Osteoblast (primary cell): ENCODE results near the gene NUP93. TPM values are rescaled to one million over a fixed set of nuclear protein-coding genes. Genes with fewer than 3 reads are reported as not detected.
A peak's percentile ranks its signal among the peaks of the same experiment; 100 is the strongest.

Experiments
- DNase-seq: peaks from one replicate; pipeline ENCODE4 v3.0.0; 2011; ENCODE audit warnings: low spot score, mixed read lengths; ENCODE audit not compliant: insufficient read length; ENCODE audit errors: missing footprints
- H2AFZ ChIP-seq: 2 replicates; pipeline ENCODE4 v1.6.0; 2011; ENCODE audit warnings: mild to moderate bottlenecking, low read length
- H3K27ac ChIP-seq: 2 replicates; pipeline ENCODE4 v1.5.1; 2011; ENCODE audit warnings: mild to moderate bottlenecking, low read depth, low read length, moderate library complexity
- H3K27me3 ChIP-seq: 2 replicates; pipeline ENCODE4 v1.6.0; 2012; ENCODE audit warnings: mild to moderate bottlenecking, control low read depth, inconsistent platforms, low read length, moderate library complexity; ENCODE audit not compliant: insufficient read depth
- H3K36me3 ChIP-seq: 2 replicates; pipeline ENCODE4 v1.5.1; 2011; ENCODE audit warnings: mild to moderate bottlenecking, low read length, control low read depth, moderate library complexity; ENCODE audit not compliant: insufficient read depth
- H3K4me1 ChIP-seq: 2 replicates; pipeline ENCODE4 v1.5.1; 2011; ENCODE audit warnings: mild to moderate bottlenecking, low read length, control low read depth, moderate library complexity; ENCODE audit not compliant: insufficient read depth
- H3K4me2 ChIP-seq: 2 replicates; pipeline ENCODE4 v1.6.0; 2011; ENCODE audit warnings: mild to moderate bottlenecking, low read length; ENCODE audit not compliant: insufficient read depth
- H3K4me3 ChIP-seq: fragments of 200-600 bp; sonication (generic); 3 replicates; pipeline ENCODE4 v1.5.1; 2012; ENCODE audit warnings: mild to moderate bottlenecking, low read length, inconsistent platforms; ENCODE audit not compliant: insufficient read depth
- H3K79me2 ChIP-seq: 2 replicates; pipeline ENCODE4 v1.6.0; 2012; ENCODE audit warnings: mild to moderate bottlenecking, low read length, control low read depth, inconsistent platforms; ENCODE audit not compliant: insufficient read depth
- H3K9me3 ChIP-seq: 2 replicates; pipeline ENCODE4 v1.5.1; 2011; ENCODE audit warnings: low read depth, low read length, control low read depth
- H4K20me1 ChIP-seq: 2 replicates; pipeline ENCODE4 v1.6.0; 2012; ENCODE audit warnings: mild to moderate bottlenecking, low read length, control low read depth; ENCODE audit not compliant: insufficient read depth
- total RNA-seq: library from RNA; depleted of rRNA; stranded (reverse); fragments of >200 nt; gene quantifications from 2 replicates; pipeline ENCODE4 v1.2.3, GENCODE V29; 2012
- TF ChIP-seq, protein P1 (sequence below): IDR thresholded peaks from 2 replicates; pipeline ENCODE4 v1.5.1; 2011; ENCODE audit warnings: mild to moderate bottlenecking, low read depth, low read length, moderate library complexity; ENCODE audit errors: extremely low read depth

NUP93 gene
- total RNA-seq, 1 donor: 40.5 TPM

DNA sequence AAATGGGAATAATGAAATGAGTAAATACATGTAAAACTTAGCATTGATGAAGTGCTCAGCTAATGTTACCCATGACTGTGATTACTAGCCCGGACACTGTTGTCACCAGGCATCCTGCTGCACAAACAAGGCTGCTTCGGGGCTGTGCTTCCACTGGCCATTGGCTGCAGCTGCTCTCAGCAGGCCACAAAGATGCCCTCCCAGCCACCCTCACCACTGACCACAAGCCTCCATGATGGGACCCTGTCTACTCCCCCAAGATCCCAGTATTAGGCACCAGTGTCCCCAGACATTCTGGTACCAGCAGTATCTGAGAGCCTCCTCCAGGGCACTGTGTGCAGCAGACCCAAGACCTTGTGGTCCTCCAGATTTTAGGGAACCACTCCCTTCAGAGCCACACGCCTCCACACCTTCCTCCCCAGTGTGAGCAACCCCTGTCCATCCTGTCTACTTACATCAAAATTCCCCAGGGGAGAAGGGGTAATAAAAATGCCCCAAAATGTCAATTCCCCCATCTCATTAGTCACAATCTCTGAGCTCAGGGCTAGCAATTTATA, 19.7 kb upstream of the NUP93 start:
- no peak overlapping the region for H2AFZ ChIP-seq

DNA sequence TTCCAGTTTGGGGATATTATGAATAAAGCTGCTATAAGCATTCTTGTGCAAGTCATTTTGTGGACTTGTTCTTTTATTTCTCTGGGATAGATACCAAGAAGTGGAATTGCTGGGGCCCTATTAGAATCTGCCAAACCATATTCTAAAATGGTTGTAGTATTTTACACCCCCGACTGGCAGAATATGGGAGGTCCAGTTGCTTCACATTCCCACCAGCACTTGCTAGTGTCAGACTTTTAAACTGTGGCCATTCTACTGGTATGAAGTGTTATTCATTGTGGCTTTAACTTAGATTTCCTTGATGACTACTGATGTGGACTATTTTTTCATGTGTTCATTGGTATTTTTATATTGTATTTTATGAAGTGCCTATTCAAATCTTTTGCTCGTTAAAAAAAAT, 18.1 kb upstream of the NUP93 start:
- no peak overlapping the region for H3K4me3 ChIP-seq
- no peaks in the 10 kb centered on the region for H4K20me1 ChIP-seq
- no peak overlapping the region for H3K4me2 ChIP-seq
- H3K27ac ChIP-seq: no peak overlapping the region
- no peaks in the 10 kb centered on the region for H3K4me1 ChIP-seq
- H3K79me2 ChIP-seq: no peaks in the 10 kb centered on the region
- DNase-seq: peak; percentile 79
- H2AFZ ChIP-seq: no peak overlapping the region
- peaks cover 5% of the 10 kb centered on the region for H3K27me3 ChIP-seq
- H3K36me3 ChIP-seq: no peaks in the 10 kb centered on the region
- H3K9me3 ChIP-seq: no peaks in the 10 kb centered on the region
- TF ChIP-seq, protein P1, sequence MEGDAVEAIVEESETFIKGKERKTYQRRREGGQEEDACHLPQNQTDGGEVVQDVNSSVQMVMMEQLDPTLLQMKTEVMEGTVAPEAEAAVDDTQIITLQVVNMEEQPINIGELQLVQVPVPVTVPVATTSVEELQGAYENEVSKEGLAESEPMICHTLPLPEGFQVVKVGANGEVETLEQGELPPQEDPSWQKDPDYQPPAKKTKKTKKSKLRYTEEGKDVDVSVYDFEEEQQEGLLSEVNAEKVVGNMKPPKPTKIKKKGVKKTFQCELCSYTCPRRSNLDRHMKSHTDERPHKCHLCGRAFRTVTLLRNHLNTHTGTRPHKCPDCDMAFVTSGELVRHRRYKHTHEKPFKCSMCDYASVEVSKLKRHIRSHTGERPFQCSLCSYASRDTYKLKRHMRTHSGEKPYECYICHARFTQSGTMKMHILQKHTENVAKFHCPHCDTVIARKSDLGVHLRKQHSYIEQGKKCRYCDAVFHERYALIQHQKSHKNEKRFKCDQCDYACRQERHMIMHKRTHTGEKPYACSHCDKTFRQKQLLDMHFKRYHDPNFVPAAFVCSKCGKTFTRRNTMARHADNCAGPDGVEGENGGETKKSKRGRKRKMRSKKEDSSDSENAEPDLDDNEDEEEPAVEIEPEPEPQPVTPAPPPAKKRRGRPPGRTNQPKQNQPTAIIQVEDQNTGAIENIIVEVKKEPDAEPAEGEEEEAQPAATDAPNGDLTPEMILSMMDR: no peak

More for the DNA sequence above, 19.7 kb upstream of the NUP93 start:
- no peaks in the 10 kb centered on the region for H3K9me3 ChIP-seq
- no peak for DNase-seq
- H3K36me3 ChIP-seq: no peaks in the 10 kb centered on the region
- no peak overlapping the region for H3K4me2 ChIP-seq
- H4K20me1 ChIP-seq: no peaks in the 10 kb centered on the region
- TF ChIP-seq, protein P1: no peak
- H3K4me1 ChIP-seq: no peaks in the 10 kb centered on the region
- H3K27me3 ChIP-seq: peaks cover 5% of the 10 kb centered on the region
- H3K4me3 ChIP-seq: no peak overlapping the region
- no peak overlapping the region for H3K27ac ChIP-seq
- H3K79me2 ChIP-seq: no peaks in the 10 kb centered on the region

DNA sequence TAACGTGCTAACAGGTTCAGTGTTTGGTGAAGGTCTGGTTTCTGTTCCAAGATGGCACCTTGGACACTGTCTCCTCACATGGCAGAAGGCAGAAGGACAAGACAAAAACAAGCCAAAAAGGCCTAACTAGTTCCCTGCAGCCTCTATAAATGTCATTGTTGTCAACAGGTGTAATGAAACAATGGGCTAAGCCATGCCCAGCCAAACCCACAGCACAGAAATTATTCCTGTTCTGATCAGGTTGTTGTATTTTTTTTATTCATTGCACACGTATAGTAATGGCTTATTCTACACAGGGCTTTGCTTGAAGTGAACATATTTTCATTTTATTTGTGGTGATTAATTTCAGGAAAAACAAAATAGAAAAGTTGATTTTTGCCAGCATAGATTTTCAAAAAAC, 16.1 kb upstream of the NUP93 start:
- H3K27me3 ChIP-seq: no peaks in the 10 kb centered on the region
- no peaks in the 10 kb centered on the region for H3K36me3 ChIP-seq
- DNase-seq: no peak
- no peak overlapping the region for H2AFZ ChIP-seq
- H4K20me1 ChIP-seq: no peaks in the 10 kb centered on the region
- no peaks in the 10 kb centered on the region for H3K79me2 ChIP-seq
- no peak overlapping the region for H3K4me2 ChIP-seq
- no peaks in the 10 kb centered on the region for H3K4me1 ChIP-seq
- TF ChIP-seq, protein P1: no peak
- H3K27ac ChIP-seq: no peak overlapping the region
- no peaks in the 10 kb centered on the region for H3K9me3 ChIP-seq
- H3K4me3 ChIP-seq: no peak overlapping the region

DNA sequence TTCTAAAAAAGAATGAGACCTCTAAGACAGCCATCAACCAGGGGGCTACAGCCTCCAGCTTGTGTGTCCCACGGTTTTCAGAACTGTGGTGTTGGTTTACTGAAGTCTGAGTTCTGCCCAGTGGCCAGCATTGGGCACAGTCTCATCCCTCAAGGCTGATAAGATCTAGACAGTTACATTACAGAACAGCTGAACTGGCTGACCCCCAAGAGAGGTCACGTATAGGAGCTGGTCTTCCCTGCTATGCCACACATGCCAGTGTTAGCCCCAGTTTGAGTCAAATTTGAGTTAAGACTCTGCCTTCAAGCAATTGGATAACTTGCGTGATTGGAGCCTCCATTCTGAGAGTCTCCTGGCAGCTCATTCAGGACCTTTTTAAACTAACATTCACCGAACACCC, 14.8 kb upstream of the NUP93 start:
- Histone ChIP-seq H3K4me3 (no peak overlapping the region), H3K79me2 (no peaks in the 10 kb centered on the region), H3K27ac (no peak overlapping the region), H3K4me2 (no peak overlapping the region), H3K9me3 (no peaks in the 10 kb centered on the region), H2AFZ (no peak overlapping the region), H3K4me1 (no peaks in the 10 kb centered on the region), H3K36me3 (no peaks in the 10 kb centered on the region), H3K27me3 (peaks cover 4% of the 10 kb centered on the region), H4K20me1 (no peaks in the 10 kb centered on the region)
- TF ChIP-seq, protein P1: no peak
- no peak for DNase-seq
